ENCODE data around the gene ZNF224. TPM values are rescaled to one million over a fixed set of nuclear protein-coding genes. Genes with fewer than 3 reads are reported as not detected.

Gene ZNF224
- total and polyA plus RNA-seq, 2 of the 13 experiments (the other 11 are each of a cell fraction or from before 2014, with no cell fraction given) = 13.0 to 16.1 TPM

- peak; percentile 70 for TF ChIP-seq ZGPAT (CRISPR knock-in tag; IDR thresholded peaks at IDR 0.05)
- TF ChIP-seq KLF16 (CRISPR knock-in tag; IDR thresholded peaks at IDR 0.05) = peak in 1 of 2 experiments; percentile 73; a peak in 2 of 4 replicates
- TF ChIP-seq TRIM22 (IDR thresholded peaks at IDR 0.05) = no peak
- TF ChIP-seq KDM5B (CRISPR knock-in tag; IDR thresholded peaks at IDR 0.05; ENCODE audit: borderline replicate concordance) = peak; percentile 70; the same call in 1 of the 2 replicates
- peak; percentile 67 for TF ChIP-seq SALL1 (CRISPR knock-in tag; IDR thresholded peaks at IDR 0.05)
- TF ChIP-seq PHF8 (CRISPR knock-in tag; IDR thresholded peaks at IDR 0.05) = peak; percentile 85
- 0 out of 2 replicates have a peak, but pooled peaks have one; percentile 7 for TF ChIP-seq RXRA (CRISPR knock-in tag; IDR thresholded peaks at IDR 0.05)
- peak; percentile 27 for TF ChIP-seq AGO2 (optimal IDR thresholded peaks at IDR 0.05; ENCODE audit: low read depth, low read length)
- TF ChIP-seq BATF2 (CRISPR knock-in tag; IDR thresholded peaks at IDR 0.05) = no peak
- peak; percentile 74; the same call in 1 of the 2 replicates for TF ChIP-seq ZNF709 (CRISPR knock-in tag; IDR thresholded peaks at IDR 0.05)
- 0 out of 2 replicates have a peak, but pooled peaks have one; percentile 44 for TF ChIP-seq ZBTB43 (CRISPR knock-in tag; conservative IDR thresholded peaks at IDR 0.05)
- TF ChIP-seq DMAP1 (CRISPR knock-in tag; IDR thresholded peaks at IDR 0.05) = peak; percentile 36; the same call in 1 of the 2 replicates
- TF ChIP-seq FOXK1 (CRISPR knock-in tag; IDR thresholded peaks at IDR 0.05; ENCODE audit: borderline replicate concordance, low read depth) = peak; percentile 61; the same call in 1 of the 2 replicates
- TF ChIP-seq ZNF605 (CRISPR knock-in tag; IDR thresholded peaks at IDR 0.05) = peak; percentile 59; the same call in 1 of the 2 replicates
- peak; percentile 86; the same call in 1 of the 2 replicates for TF ChIP-seq ARID4A (CRISPR knock-in tag; IDR thresholded peaks at IDR 0.05; ENCODE audit: borderline replicate concordance)
- TF ChIP-seq GFI1 (CRISPR knock-in tag; IDR thresholded peaks at IDR 0.05; ENCODE audit: borderline replicate concordance) = peak; percentile 13; the same call in 1 of the 2 replicates
- no peak for TF ChIP-seq TAF15 (IDR thresholded peaks at IDR 0.05; ENCODE audit: low read depth, low read length, poor library complexity, severe bottlenecking)
- 0 out of 2 replicates have a peak, but pooled peaks have one; percentile 18 for TF ChIP-seq ZNF747 (CRISPR knock-in tag; IDR thresholded peaks at IDR 0.05; ENCODE audit: borderline replicate concordance)
These were observed 47.3 kb downstream of the ZNF224 start, which contains the start of gene ZNF234 (continued) for GRCh38 chr19:44141191-44142058.

Data from HepG2 (cell line).